ENCODE results near the gene FES. TPM values are rescaled to one million over a fixed set of nuclear protein-coding genes. Genes with fewer than 3 reads are reported as not detected.
A peak's percentile ranks its signal among the peaks of the same experiment; 100 is the strongest.

Gene FES
- total RNA-seq (1 to 10 TPM; 2.3 to 3.0 TPM), polyA plus RNA-seq (not detected)

DNA sequence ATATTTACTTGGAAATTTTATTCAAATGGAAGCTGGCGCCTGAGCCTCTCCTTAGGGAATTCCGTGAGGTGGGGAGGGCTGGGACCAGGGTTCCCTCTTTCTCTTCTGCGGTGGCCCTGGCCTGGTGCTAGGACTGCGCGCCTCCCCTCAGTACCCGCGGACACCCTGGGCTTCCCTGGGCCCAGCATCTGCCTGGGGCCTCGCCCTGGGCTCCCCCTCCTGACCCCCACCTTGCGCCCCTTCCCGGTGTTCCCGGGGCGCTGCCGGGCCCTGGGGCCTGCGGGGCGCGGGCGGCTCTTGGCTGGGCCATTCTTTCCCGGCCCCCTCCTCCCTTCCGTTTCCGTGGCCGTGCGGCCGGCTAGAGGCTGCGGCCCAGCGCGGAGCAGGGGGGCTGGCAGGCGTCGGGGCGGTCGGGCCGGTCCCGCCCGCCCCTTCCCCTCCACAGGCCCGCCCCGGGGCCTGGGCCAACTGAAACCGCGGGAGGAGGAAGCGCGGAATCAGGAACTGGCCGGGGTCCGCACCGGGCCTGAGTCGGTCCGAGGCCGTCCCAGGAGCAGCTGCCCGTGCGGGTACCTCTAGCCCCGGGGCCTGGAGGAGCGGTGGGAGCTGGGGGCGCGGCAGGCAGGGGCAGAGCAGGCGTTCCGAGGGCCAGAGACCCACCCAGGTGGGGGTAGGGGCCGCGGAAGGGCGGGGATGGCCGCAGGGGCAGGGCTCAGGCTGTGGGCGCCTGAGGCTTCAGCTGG lies at the start of gene FES:
TSS of gene FES (plus strand) at position 529 of the 743 bp plus-strand sequence. CDS start 542 bp downstream, outside the sequence.
- H3K9me3 ChIP-seq (ENCODE audit: control insufficient read depth in 1 of 2, low read length in 2 of 2), result no peaks in the 10 kb centered on the region
- Mint-ChIP-seq H3K4me3 (peak within 1 kb of the TSS in 3 of 8 donors; percentile 29 to 52 (median 39)), H3K27ac (peak within 1 kb of the TSS in 4 of 7 donors; percentile 27 to 80 (median 44)), H3K4me1 (peaks cover 2 to 17% (median 8%) of the 10 kb centered on the region in 4 donors), H3K27me3 (peaks cover 5 to 9% of the 10 kb centered on the region in 2 donors), H3K9me3 (no peaks in the 10 kb centered on the region), H3K36me3 (peaks cover 3 to 22% of the 10 kb centered on the region in 2 donors)
- ChIA-PET POLR2A (ENCODE audit: partially characterized antibody) (interaction anchor here (1.3 to 2.8 kb wide), 4 partner anchors 12 to 236 kb away, joined by 3 to 9 read pairs (median 8); partner anchors contain the start of genes HDDC3 and MAN2A2), CTCF (ENCODE audit: partially characterized antibody) (interaction anchor here (1.0 to 6.2 kb wide), 12 partner anchors 11 to 564 kb away, joined by 3 to 118 read pairs (median 12); partner anchors contain the start of genes BLM and MAN2A2)
- no peak within 1 kb of the TSS for H3K27ac ChIP-seq (ENCODE audit: low read depth, low read length)
- H3K27me3 ChIP-seq (ENCODE audit: insufficient read depth, low read length), result no peaks in the 10 kb centered on the region
- DNase-seq, result no peak
- H3K4me3 ChIP-seq (ENCODE audit: low read length in 2 of 2), result no peak within 1 kb of the TSS
- H3K4me1 ChIP-seq (ENCODE audit: insufficient read depth, low read length), result peaks cover 5% of the 10 kb centered on the region
- peaks cover 17% of the 10 kb centered on the region for H3K36me3 ChIP-seq (ENCODE audit: insufficient read depth, low read length)
- intact Hi-C loops (cut with micrococcal nuclease), result no loop called here

DNA sequence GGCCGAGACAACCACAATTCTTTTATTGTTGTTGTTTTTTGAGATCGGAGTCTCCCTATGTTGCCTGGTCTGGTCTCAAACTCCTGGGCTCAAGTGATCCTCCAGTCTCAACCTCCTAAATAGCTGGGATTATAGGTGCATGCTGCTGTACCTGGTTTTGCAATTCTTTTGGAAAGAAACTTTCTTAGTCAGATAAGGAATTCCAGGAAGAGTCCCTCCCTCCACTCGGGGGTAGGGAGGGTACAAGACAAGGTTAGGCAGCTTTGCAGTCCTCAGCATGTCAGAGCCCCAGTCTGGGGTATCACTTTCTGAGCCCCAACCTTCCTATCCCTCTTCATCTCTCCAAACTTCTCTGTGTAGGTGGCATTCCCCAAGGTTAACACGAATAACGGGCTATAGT lies 49.7 kb upstream of the FES start:
- H3K9me3 ChIP-seq (ENCODE audit: control insufficient read depth in 1 of 2, low read length in 2 of 2), result no peaks in the 10 kb centered on the region
- H3K4me3 ChIP-seq (ENCODE audit: low read length in 2 of 2), result no peak overlapping the region
- intact Hi-C loops (cut with micrococcal nuclease), result no loop called here
- Mint-ChIP-seq H3K27me3 (peaks cover 0 to 1% of the 10 kb centered on the region in 2 donors), H3K36me3 (no peaks in the 10 kb centered on the region), H3K4me1 (peaks cover 18 to 43% (median 30%) of the 10 kb centered on the region in 4 donors), H3K9me3 (no peaks in the 10 kb centered on the region), H3K4me3 (no peak overlapping the region), H3K27ac (peak overlapping the region in 1 of 7 donors; percentile 22)
- no peaks in the 10 kb centered on the region for H3K36me3 ChIP-seq (ENCODE audit: insufficient read depth, low read length)
- CTCF ChIA-PET (ENCODE audit: partially characterized antibody), result no interaction called here
- H3K27ac ChIP-seq (ENCODE audit: low read depth, low read length), result no peak overlapping the region
- no peaks in the 10 kb centered on the region for H3K27me3 ChIP-seq (ENCODE audit: insufficient read depth, low read length)
- H3K4me1 ChIP-seq (ENCODE audit: insufficient read depth, low read length), result peaks cover 41% of the 10 kb centered on the region
- no peak for DNase-seq
- POLR2A ChIA-PET (ENCODE audit: partially characterized antibody), result no interaction called here

DNA sequence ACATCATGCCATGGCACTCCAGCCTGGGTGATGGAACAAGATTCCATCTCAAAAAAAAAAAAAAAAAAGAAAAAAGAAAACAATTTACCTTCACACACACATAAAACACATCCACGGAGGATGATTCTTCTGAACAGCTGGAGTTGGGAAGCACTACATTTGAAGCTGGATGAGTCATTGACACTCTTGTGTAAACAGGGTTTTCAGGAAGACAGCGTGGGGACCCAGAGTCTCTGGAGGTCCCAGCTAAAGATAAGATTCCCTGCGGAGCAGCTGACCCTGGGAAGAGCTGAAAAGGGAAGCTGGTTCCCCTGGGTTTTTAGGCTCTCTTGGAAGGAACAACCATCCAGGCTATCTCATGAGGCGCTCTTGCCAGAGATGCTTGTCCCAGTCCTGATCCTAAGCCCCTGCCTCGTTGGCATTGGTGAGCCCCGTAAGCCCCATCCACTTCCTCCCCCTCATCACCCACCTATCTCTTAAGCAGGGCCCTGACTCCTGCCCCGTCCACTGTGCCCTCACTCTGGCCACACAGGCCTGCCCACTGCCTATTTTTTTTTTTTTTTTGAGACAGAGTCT lies 47.9 kb upstream of the FES start:
- Histone ChIP-seq H3K4me3 (ENCODE audit: low read length in 2 of 2) (no peak overlapping the region), H3K27me3 (ENCODE audit: insufficient read depth, low read length) (no peaks in the 10 kb centered on the region), H3K4me1 (ENCODE audit: insufficient read depth, low read length) (peaks cover 33% of the 10 kb centered on the region), H3K27ac (ENCODE audit: low read depth, low read length) (no peak overlapping the region), H3K9me3 (ENCODE audit: control insufficient read depth in 1 of 2, low read length in 2 of 2) (no peaks in the 10 kb centered on the region), H3K36me3 (ENCODE audit: insufficient read depth, low read length) (no peaks in the 10 kb centered on the region)
- DNase-seq, result no peak
- Mint-ChIP-seq H3K9me3 (no peaks in the 10 kb centered on the region), H3K27me3 (peaks cover 0 to 1% of the 10 kb centered on the region in 2 donors), H3K4me3 (no peak overlapping the region), H3K36me3 (no peaks in the 10 kb centered on the region), H3K27ac (peak overlapping the region in 5 of 7 donors; percentile 68 to 98 (median 98)), H3K4me1 (peaks cover 9 to 30% (median 19%) of the 10 kb centered on the region in 4 donors)
- POLR2A ChIA-PET (ENCODE audit: partially characterized antibody), result no interaction called here
- CTCF ChIA-PET (ENCODE audit: partially characterized antibody), result no interaction called here
- intact Hi-C loops (cut with micrococcal nuclease), result no loop called here

DNA sequence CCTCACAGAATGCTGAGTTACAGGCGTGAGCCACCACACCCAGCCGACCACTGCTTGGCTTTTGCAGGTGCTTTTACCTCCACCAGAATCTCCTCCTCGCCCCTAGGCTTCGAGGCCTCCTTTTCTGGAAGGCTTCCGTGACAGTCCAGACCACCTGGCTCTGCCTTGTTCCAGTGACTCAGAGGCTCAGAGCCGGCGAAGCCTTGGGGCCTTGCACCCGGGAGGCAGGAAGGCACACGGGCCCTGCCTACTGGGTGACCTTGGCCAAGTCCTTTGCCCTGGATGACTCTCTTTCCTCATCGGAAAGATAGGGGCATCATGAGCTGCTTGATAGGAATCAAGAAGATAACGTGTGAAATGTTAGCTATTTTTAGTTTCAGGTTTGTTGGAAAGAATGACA lies 47.2 kb upstream of the FES start:
- Histone ChIP-seq H3K36me3 (ENCODE audit: insufficient read depth, low read length) (no peaks in the 10 kb centered on the region), H3K4me1 (ENCODE audit: insufficient read depth, low read length) (peaks cover 33% of the 10 kb centered on the region), H3K9me3 (ENCODE audit: control insufficient read depth in 1 of 2, low read length in 2 of 2) (no peaks in the 10 kb centered on the region), H3K4me3 (ENCODE audit: low read length in 2 of 2) (no peak overlapping the region), H3K27ac (ENCODE audit: low read depth, low read length) (peak overlapping the region; percentile 41), H3K27me3 (ENCODE audit: insufficient read depth, low read length) (no peaks in the 10 kb centered on the region)
- Mint-ChIP-seq H3K36me3 (no peaks in the 10 kb centered on the region), H3K9me3 (no peaks in the 10 kb centered on the region), H3K4me3 (peak overlapping the region in 4 of 8 donors; percentile 6 to 68 (median 46)), H3K27ac (peak overlapping the region; percentile 72 to 98 (median 97)), H3K4me1 (peaks cover 9 to 30% (median 20%) of the 10 kb centered on the region in 4 donors), H3K27me3 (peaks cover 1% of the 10 kb centered on the region in 2 donors)
- no peak for DNase-seq
- CTCF ChIA-PET (ENCODE audit: partially characterized antibody), result interaction anchor here (1.8 kb wide), 1 partner anchor 49 kb away, joined by 7 read pairs; no protein-coding TSS in a partner anchor
- intact Hi-C loops (cut with micrococcal nuclease), result no loop called here
- POLR2A ChIA-PET (ENCODE audit: partially characterized antibody), result interaction anchor here (1.8 kb wide), 1 partner anchor 14 kb away, joined by 12 read pairs; no protein-coding TSS in a partner anchor

DNA sequence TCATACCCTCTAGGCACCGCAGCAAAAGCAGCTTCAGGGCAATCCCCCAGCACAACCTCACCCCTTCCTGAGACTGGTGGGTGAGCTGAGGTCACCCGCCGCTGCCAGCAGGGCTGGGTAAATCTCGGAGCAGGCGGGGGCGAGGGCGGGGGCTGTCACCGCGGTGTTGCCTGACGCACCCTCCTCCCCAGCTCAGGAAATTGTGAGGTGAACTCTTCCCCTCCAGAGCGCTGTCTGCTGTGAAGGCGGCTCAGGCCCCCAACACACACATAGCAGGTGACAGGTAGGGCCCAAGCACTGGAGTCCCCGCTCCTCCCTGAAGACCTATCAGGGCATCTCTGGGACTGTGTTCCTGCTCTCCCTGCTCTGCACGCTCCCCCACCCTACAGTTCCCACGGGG lies 46.2 kb upstream of the FES start:
- Mint-ChIP-seq H3K4me3 (peak overlapping the region; percentile 39 to 86 (median 77)), H3K4me1 (peaks cover 9 to 30% (median 20%) of the 10 kb centered on the region in 4 donors), H3K27ac (peak overlapping the region; percentile 72 to 98 (median 97)), H3K9me3 (no peaks in the 10 kb centered on the region), H3K27me3 (peaks cover 1% of the 10 kb centered on the region in 2 donors), H3K36me3 (no peaks in the 10 kb centered on the region)
- Histone ChIP-seq H3K4me1 (ENCODE audit: insufficient read depth, low read length) (peaks cover 33% of the 10 kb centered on the region), H3K9me3 (ENCODE audit: control insufficient read depth in 1 of 2, low read length in 2 of 2) (no peaks in the 10 kb centered on the region), H3K36me3 (ENCODE audit: insufficient read depth, low read length) (no peaks in the 10 kb centered on the region), H3K4me3 (ENCODE audit: low read length in 2 of 2) (peak overlapping the region in 1 of 2 donors; percentile 12), H3K27ac (ENCODE audit: low read depth, low read length) (peak overlapping the region; percentile 53), H3K27me3 (ENCODE audit: insufficient read depth, low read length) (no peaks in the 10 kb centered on the region)
- intact Hi-C loops (cut with micrococcal nuclease), result no loop called here
- ChIA-PET POLR2A (ENCODE audit: partially characterized antibody) (interaction anchor here (0.8 to 2.6 kb wide), 4 partner anchors 13 to 93 kb away, joined by 3 to 15 read pairs (median 10); no protein-coding TSS in a partner anchor), CTCF (ENCODE audit: partially characterized antibody) (interaction anchor here (1.8 kb wide), 1 partner anchor 48 kb away, joined by 7 read pairs; no protein-coding TSS in a partner anchor)
- DNase-seq, result peak; percentile 84 to 93 (median 86)

DNA sequence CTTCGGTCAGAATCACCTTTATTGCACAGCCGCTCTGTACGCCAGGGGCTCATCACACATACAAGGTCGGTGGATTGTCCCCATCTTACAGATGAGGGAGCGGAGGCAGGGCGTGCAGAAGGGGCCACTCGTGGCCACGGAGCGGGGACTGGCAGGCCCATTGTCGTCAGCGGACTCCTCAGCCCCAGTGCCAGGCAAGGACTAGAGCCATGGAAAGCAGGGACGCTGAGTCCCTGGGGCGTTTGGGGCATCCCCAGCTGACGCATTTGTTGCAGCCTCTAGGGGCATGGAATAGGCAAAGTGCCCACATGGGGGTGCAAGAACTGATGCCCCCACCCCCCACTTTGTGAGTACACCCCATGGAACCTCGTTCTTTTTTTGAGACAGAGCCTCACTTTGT lies 45.8 kb upstream of the FES start:
- Histone ChIP-seq H3K27ac (ENCODE audit: low read depth, low read length) (peak overlapping the region; percentile 53), H3K4me1 (ENCODE audit: insufficient read depth, low read length) (peaks cover 33% of the 10 kb centered on the region), H3K36me3 (ENCODE audit: insufficient read depth, low read length) (no peaks in the 10 kb centered on the region), H3K27me3 (ENCODE audit: insufficient read depth, low read length) (no peaks in the 10 kb centered on the region), H3K9me3 (ENCODE audit: control insufficient read depth in 1 of 2, low read length in 2 of 2) (no peaks in the 10 kb centered on the region), H3K4me3 (ENCODE audit: low read length in 2 of 2) (peak overlapping the region in 1 of 2 donors; percentile 12)
- peak overlapping the region; percentile 39 to 86 (median 73) for H3K4me3 Mint-ChIP-seq
- H3K27me3 Mint-ChIP-seq, result peaks cover 1% of the 10 kb centered on the region in 2 donors
- H3K27ac Mint-ChIP-seq, result peak overlapping the region; percentile 72 to 98 (median 97)
- intact Hi-C loops (cut with micrococcal nuclease), result no loop called here
- peaks cover 9 to 30% (median 20%) of the 10 kb centered on the region in 4 donors for H3K4me1 Mint-ChIP-seq
- ChIA-PET POLR2A (ENCODE audit: partially characterized antibody) (interaction anchor here (1.1 to 2.6 kb wide), 4 partner anchors 13 to 122 kb away, joined by 3 to 15 read pairs (median 8); partner anchors contain the start of gene BLM), CTCF (ENCODE audit: partially characterized antibody) (interaction anchor here (1.8 kb wide), 1 partner anchor 47 kb away, joined by 7 read pairs; no protein-coding TSS in a partner anchor)
- peak in 1 of 5 donors; percentile 61 for DNase-seq
- no peaks in the 10 kb centered on the region for H3K36me3 Mint-ChIP-seq
- H3K9me3 Mint-ChIP-seq, result no peaks in the 10 kb centered on the region

All from CD4-positive, alpha-beta memory T cell (primary cell).